Fibroblast of skin of right quadriceps (primary cell): ENCODE results near the gene LGR5.
"Not testable (repeated sequence)": the region's sequence is repeated elsewhere in the genome, so short reads cannot be mapped to it uniquely, and the experiment has no call there.

ENCODE experiments used
- DNase-seq: peaks from one replicate; pipeline ENCODE4 v3.0.0-alpha.2; 2013

The LGR5 gene

GRCh38 chr12:71552728-71553501, 113.3 kb downstream of the LGR5 start:
- DNase-seq = no peak

GRCh38 chr12:71555191-71555590, 115.6 kb downstream of the LGR5 start:
- no peak for DNase-seq

GRCh38 chr12:71555789-71556188, 116.2 kb downstream of the LGR5 start:
- DNase-seq = not testable (repeated sequence)

- DNase-seq = no peak
These were observed 116.8 kb downstream of the LGR5 start for GRCh38 chr12:71556448-71556847.

GRCh38 chr12:71556875-71557274, 117.3 kb downstream of the LGR5 start:
- peak; percentile 95 for DNase-seq

- peak; percentile 71 for DNase-seq
These were observed 118.8 kb downstream of the LGR5 start for GRCh38 chr12:71558445-71558844.

GRCh38 chr12:71562676-71563595, 123.3 kb downstream of the LGR5 start:
- no peak for DNase-seq

GRCh38 chr12:71565535-71565934, 125.9 kb downstream of the LGR5 start:
- peak; percentile 41 for DNase-seq

- DNase-seq = no peak
These were observed 127.1 kb downstream of the LGR5 start for GRCh38 chr12:71566655-71567054.

- no peak for DNase-seq
These were observed 127.9 kb downstream of the LGR5 start for GRCh38 chr12:71567537-71567936.

GRCh38 chr12:71569885-71570284, 130.3 kb downstream of the LGR5 start:
- not testable (repeated sequence) for DNase-seq

- DNase-seq = no peak
These were observed 136.9 kb downstream of the LGR5 start for GRCh38 chr12:71576496-71576895.

GRCh38 chr12:71578694-71579258, 139.2 kb downstream of the LGR5 start:
- no peak for DNase-seq

- DNase-seq = no peak
These were observed 141.6 kb downstream of the LGR5 start for GRCh38 chr12:71581206-71581605.

- no peak for DNase-seq
These were observed 143.3 kb downstream of the LGR5 start for GRCh38 chr12:71582925-71583324.

- DNase-seq = no peak
These were observed 144.8 kb downstream of the LGR5 start for GRCh38 chr12:71584356-71584755.

- DNase-seq = no peak
These were observed 145.6 kb downstream of the LGR5 start for GRCh38 chr12:71585218-71585617.

- no peak for DNase-seq
These were observed 147.4 kb downstream of the LGR5 start for GRCh38 chr12:71587012-71587411.

GRCh38 chr12:71589478-71589881, 149.9 kb downstream of the LGR5 start:
- DNase-seq = peak; percentile 15

GRCh38 chr12:71591601-71592000, 152.0 kb downstream of the LGR5 start:
- no peak for DNase-seq

GRCh38 chr12:71592841-71593240, 153.2 kb downstream of the LGR5 start:
- DNase-seq = no peak

GRCh38 chr12:71594214-71594948, 154.8 kb downstream of the LGR5 start:
- peak; percentile 22 for DNase-seq

GRCh38 chr12:71599210-71599609, 159.6 kb downstream of the LGR5 start:
- no peak for DNase-seq
